Calu3 (cell line): ENCODE data around the gene SUFU. TPM values are rescaled to one million over a fixed set of nuclear protein-coding genes. Genes with fewer than 3 reads are reported as not detected.

Experiments used
- BruUV-seq: library from RNA; stranded (reverse); fragments of 400-500 nt; replicated peaks from 2 replicates; lab custom pipeline; 2021; lab: Mats Ljungman, UMichigan
- CTCF ChIA-PET: fragments of 300-600 bp; sonication (Branson Sonifier 250); formaldehyde crosslinking; loops from one replicate; lab custom pipeline; 2022; ENCODE audit warnings: antibody characterized with exemption; lab: Charles Lee
- DNase-seq: peaks from one replicate; pipeline ENCODE4 v3.0.0; 2022
- H3K27ac Mint-ChIP-seq: one replicate; pipeline ENCODE4 v1.8.0; 2022; ENCODE audit warnings: mixed read lengths; ENCODE audit not compliant: unreplicated experiment
- H3K27me3 Mint-ChIP-seq: one replicate; pipeline ENCODE4 v1.8.0; 2022; ENCODE audit warnings: mixed read lengths; ENCODE audit not compliant: unreplicated experiment
- H3K36me3 Mint-ChIP-seq: one replicate; pipeline ENCODE4 v1.8.0; 2022; ENCODE audit warnings: mild to moderate bottlenecking, moderate library complexity, mixed read lengths; ENCODE audit not compliant: insufficient read depth, unreplicated experiment
- H3K4me1 Mint-ChIP-seq: one replicate; pipeline ENCODE4 v1.8.0; 2022; ENCODE audit warnings: mild to moderate bottlenecking, low read depth, mixed read lengths; ENCODE audit not compliant: unreplicated experiment
- H3K4me3 Mint-ChIP-seq: one replicate; pipeline ENCODE4 v1.8.0; 2022; ENCODE audit warnings: mild to moderate bottlenecking, low read depth, moderate library complexity, mixed read lengths; ENCODE audit not compliant: unreplicated experiment
- H3K9me3 Mint-ChIP-seq: one replicate; pipeline ENCODE4 v1.8.0; 2022; ENCODE audit warnings: low read depth, mixed read lengths; ENCODE audit not compliant: unreplicated experiment
- CTCF ChIP-seq: fragments of 200-600 bp; IDR thresholded peaks from one replicate; pipeline ENCODE4 v1.8.0; 2022; ENCODE audit warnings: antibody characterized with exemption; ENCODE audit not compliant: unreplicated experiment
- intact Hi-C: fragments of 100-400 bp; cut with micrococcal nuclease; formaldehyde crosslinking; loops from one replicate; pipeline ENCODE4 v1.10.0; 2022; ENCODE audit not compliant: unreplicated experiment
- total RNA-seq: library from RNA; stranded (reverse); gene quantifications from 2 replicates; pipeline ENCODE4 v1.2.3, GENCODE V29; 2022

SUFU gene
- total RNA-seq, 1 experiment from 2014 or later = 7.0 TPM

GRCh38 chr10:102550636-102551210, 47.0 kb downstream of the SUFU start:
- BruUV-seq = no TSS peak
- H3K36me3 Mint-ChIP-seq = no peaks in the 10 kb centered on the region
- no peak for TF ChIP-seq CTCF
- H3K4me1 Mint-ChIP-seq = no peaks in the 10 kb centered on the region
- no peaks in the 10 kb centered on the region for H3K27me3 Mint-ChIP-seq
- no peak overlapping the region for H3K4me3 Mint-ChIP-seq
- no peak overlapping the region for H3K27ac Mint-ChIP-seq
- CTCF ChIA-PET = no interaction called here
- intact Hi-C loops = no loop called here
- no peak for DNase-seq
- no peaks in the 10 kb centered on the region for H3K9me3 Mint-ChIP-seq

GRCh38 chr10:102552533-102552932, 48.8 kb downstream of the SUFU start:
- CTCF ChIA-PET = no interaction called here
- TF ChIP-seq CTCF = no peak
- BruUV-seq = no TSS peak
- Mint-ChIP-seq H3K9me3 (no peaks in the 10 kb centered on the region), H3K27me3 (no peaks in the 10 kb centered on the region), H3K4me3 (no peak overlapping the region), H3K27ac (no peak overlapping the region), H3K36me3 (no peaks in the 10 kb centered on the region), H3K4me1 (no peaks in the 10 kb centered on the region)
- intact Hi-C loops = no loop called here
- DNase-seq = no peak

GRCh38 chr10:102553771-102554170, 50.0 kb downstream of the SUFU start:
- no peak for DNase-seq
- Mint-ChIP-seq H3K36me3 (no peaks in the 10 kb centered on the region), H3K27ac (no peak overlapping the region), H3K4me1 (no peaks in the 10 kb centered on the region), H3K9me3 (no peaks in the 10 kb centered on the region), H3K27me3 (no peaks in the 10 kb centered on the region), H3K4me3 (no peak overlapping the region)
- no peak for TF ChIP-seq CTCF
- intact Hi-C loops = no loop called here
- BruUV-seq = no TSS peak
- CTCF ChIA-PET = no interaction called here

GRCh38 chr10:102554531-102554930, 50.8 kb downstream of the SUFU start:
- DNase-seq = no peak
- Mint-ChIP-seq H3K9me3 (no peaks in the 10 kb centered on the region), H3K36me3 (no peaks in the 10 kb centered on the region), H3K27ac (no peak overlapping the region), H3K27me3 (no peaks in the 10 kb centered on the region), H3K4me3 (no peak overlapping the region), H3K4me1 (no peaks in the 10 kb centered on the region)
- intact Hi-C loops = no loop called here
- TF ChIP-seq CTCF = no peak
- no TSS peak for BruUV-seq
- CTCF ChIA-PET = no interaction called here
